Vagina (tissue), 2 donors: ENCODE results near the gene NADK2.

Experiments
- POLR2A ChIP-seq, 2 donors: fragments of 450-650 bp; IDR thresholded peaks; one replicate each; pipeline ENCODE4 v1.6.1; 2017; ENCODE audit warnings: antibody characterized with exemption in 2 of 2, mild to moderate bottlenecking in 2 of 2, moderate library complexity in 2 of 2
- POLR2AphosphoS5 ChIP-seq, 2 donors: sonication (generic); formaldehyde crosslinking; IDR thresholded peaks; one replicate each; pipeline ENCODE4 v1.9.0; 2017; ENCODE audit warnings: antibody characterized with exemption in 2 of 2, mild to moderate bottlenecking in 2 of 2, low read depth in 1 of 2; ENCODE audit not compliant: insufficient read depth in 1 of 2
- TF ChIP-seq, protein P1 (sequence below), 3 experiments: fragments of 450-650 bp in 2 of 3; fragments of 200-600 bp in 1 of 3; sonication (generic) in 1 of 3; IDR thresholded peaks; one replicate each; pipeline ENCODE4 v1.5.1; 2017 to 2019; ENCODE audit warnings: antibody characterized with exemption in 3 of 3, mild to moderate bottlenecking in 2 of 3, moderate library complexity in 2 of 3

- TF ChIP-seq, protein P1, sequence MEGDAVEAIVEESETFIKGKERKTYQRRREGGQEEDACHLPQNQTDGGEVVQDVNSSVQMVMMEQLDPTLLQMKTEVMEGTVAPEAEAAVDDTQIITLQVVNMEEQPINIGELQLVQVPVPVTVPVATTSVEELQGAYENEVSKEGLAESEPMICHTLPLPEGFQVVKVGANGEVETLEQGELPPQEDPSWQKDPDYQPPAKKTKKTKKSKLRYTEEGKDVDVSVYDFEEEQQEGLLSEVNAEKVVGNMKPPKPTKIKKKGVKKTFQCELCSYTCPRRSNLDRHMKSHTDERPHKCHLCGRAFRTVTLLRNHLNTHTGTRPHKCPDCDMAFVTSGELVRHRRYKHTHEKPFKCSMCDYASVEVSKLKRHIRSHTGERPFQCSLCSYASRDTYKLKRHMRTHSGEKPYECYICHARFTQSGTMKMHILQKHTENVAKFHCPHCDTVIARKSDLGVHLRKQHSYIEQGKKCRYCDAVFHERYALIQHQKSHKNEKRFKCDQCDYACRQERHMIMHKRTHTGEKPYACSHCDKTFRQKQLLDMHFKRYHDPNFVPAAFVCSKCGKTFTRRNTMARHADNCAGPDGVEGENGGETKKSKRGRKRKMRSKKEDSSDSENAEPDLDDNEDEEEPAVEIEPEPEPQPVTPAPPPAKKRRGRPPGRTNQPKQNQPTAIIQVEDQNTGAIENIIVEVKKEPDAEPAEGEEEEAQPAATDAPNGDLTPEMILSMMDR (IDR thresholded peaks at IDR 0.05) = no peak
- no peak for TF ChIP-seq POLR2A (IDR thresholded peaks at IDR 0.05)
- TF ChIP-seq POLR2AphosphoS5 (IDR thresholded peaks at IDR 0.05; ENCODE audit: insufficient read depth in 1 of 2, low read depth in 1 of 2) = no peak
Measured at GRCh38 chr5:36172599-36172998, 69.1 kb downstream of the NADK2 start.
